ENCODE data around the gene DDX1. TPM values are rescaled to one million over a fixed set of nuclear protein-coding genes. Genes with fewer than 3 reads are reported as not detected.

Gene DDX1
- total RNA-seq, 1 donor from 2014 or later: 103 TPM

DNA sequence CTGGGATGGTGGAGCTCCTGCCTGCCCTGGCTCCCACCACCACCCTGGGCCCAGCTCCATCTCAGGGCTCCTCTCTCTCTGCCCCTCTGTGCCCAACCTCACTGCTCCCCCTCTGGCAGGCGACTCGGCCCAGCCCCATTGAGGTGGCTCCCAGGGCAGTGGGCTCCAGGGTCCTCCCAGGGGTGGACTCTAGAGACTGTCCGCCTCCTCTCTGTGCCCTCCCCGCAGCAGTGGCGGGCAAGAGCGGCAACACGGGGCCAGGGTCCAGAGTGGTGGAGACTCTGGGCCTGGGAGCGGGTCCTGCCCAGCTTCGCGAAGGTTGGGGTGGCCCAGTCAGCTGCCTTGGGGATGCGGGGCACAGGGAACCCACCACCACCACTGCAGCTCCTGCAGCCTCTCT lies 27.4 kb downstream of the DDX1 start:
- H3K27ac ChIP-seq: no peak overlapping the region
- peaks cover 24% of the 10 kb centered on the region for H3K36me3 Mint-ChIP-seq
- no peak for DNase-seq (ENCODE audit: low spot score)
- H3K27ac Mint-ChIP-seq: no peak overlapping the region
- no peak overlapping the region for H3K4me3 ChIP-seq
- H3K9me3 ChIP-seq (ENCODE audit: low read depth): no peaks in the 10 kb centered on the region
- H3K4me1 ChIP-seq: no peaks in the 10 kb centered on the region
- H2AFZ ChIP-seq (replicated peaks): no peak overlapping the region
- no peaks in the 10 kb centered on the region for H3K27me3 Mint-ChIP-seq (ENCODE audit: insufficient read depth, low read depth)
- TF ChIP-seq EZH2 (IDR thresholded peaks at IDR 0.05): no peak
- TF ChIP-seq EZH2phosphoT487 (IDR thresholded peaks at IDR 0.05): no peak
- TF ChIP-seq, protein P1, sequence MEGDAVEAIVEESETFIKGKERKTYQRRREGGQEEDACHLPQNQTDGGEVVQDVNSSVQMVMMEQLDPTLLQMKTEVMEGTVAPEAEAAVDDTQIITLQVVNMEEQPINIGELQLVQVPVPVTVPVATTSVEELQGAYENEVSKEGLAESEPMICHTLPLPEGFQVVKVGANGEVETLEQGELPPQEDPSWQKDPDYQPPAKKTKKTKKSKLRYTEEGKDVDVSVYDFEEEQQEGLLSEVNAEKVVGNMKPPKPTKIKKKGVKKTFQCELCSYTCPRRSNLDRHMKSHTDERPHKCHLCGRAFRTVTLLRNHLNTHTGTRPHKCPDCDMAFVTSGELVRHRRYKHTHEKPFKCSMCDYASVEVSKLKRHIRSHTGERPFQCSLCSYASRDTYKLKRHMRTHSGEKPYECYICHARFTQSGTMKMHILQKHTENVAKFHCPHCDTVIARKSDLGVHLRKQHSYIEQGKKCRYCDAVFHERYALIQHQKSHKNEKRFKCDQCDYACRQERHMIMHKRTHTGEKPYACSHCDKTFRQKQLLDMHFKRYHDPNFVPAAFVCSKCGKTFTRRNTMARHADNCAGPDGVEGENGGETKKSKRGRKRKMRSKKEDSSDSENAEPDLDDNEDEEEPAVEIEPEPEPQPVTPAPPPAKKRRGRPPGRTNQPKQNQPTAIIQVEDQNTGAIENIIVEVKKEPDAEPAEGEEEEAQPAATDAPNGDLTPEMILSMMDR (IDR thresholded peaks at IDR 0.05): no peak
- no peaks in the 10 kb centered on the region for H3F3A ChIP-seq (ENCODE audit: low read depth)
- H3K27me3 ChIP-seq: no peaks in the 10 kb centered on the region
- no peaks in the 10 kb centered on the region for H3K79me2 ChIP-seq (ENCODE audit: low read depth)
- no peak overlapping the region for H3K4me2 ChIP-seq
- H3K4me1 Mint-ChIP-seq: no peaks in the 10 kb centered on the region
- no peaks in the 10 kb centered on the region for H3K9me3 Mint-ChIP-seq
- H3K4me3 Mint-ChIP-seq: no peak overlapping the region
- H4K20me1 ChIP-seq (ENCODE audit: low read depth): no peaks in the 10 kb centered on the region
- peaks cover 42% of the 10 kb centered on the region for H3K36me3 ChIP-seq
- no peak overlapping the region for H3K9ac ChIP-seq

GRCh38 chr2:15619510-15619909 lies 27.8 kb downstream of the DDX1 start:
- peaks cover 28% of the 10 kb centered on the region for H3K36me3 Mint-ChIP-seq
- H3K36me3 ChIP-seq: peaks cover 46% of the 10 kb centered on the region

GRCh38 chr2:15619938-15620337 lies 28.3 kb downstream of the DDX1 start:
- Mint-ChIP-seq H3K4me1 (no peaks in the 10 kb centered on the region), H3K36me3 (peaks cover 30% of the 10 kb centered on the region), H3K27ac (no peak overlapping the region), H3K4me3 (no peak overlapping the region), H3K27me3 (ENCODE audit: insufficient read depth, low read depth) (no peaks in the 10 kb centered on the region), H3K9me3 (no peaks in the 10 kb centered on the region)
- no peaks in the 10 kb centered on the region for H3K79me2 ChIP-seq (ENCODE audit: low read depth)
- no peak overlapping the region for H3K27ac ChIP-seq
- no peak for DNase-seq (ENCODE audit: low spot score)
- no peak overlapping the region for H3K9ac ChIP-seq
- no peaks in the 10 kb centered on the region for H3K9me3 ChIP-seq (ENCODE audit: low read depth)
- H3K36me3 ChIP-seq: peaks cover 51% of the 10 kb centered on the region
- H2AFZ ChIP-seq (replicated peaks): no peak overlapping the region
- no peaks in the 10 kb centered on the region for H3K27me3 ChIP-seq
- no peaks in the 10 kb centered on the region for H3F3A ChIP-seq (ENCODE audit: low read depth)
- no peaks in the 10 kb centered on the region for H3K4me1 ChIP-seq
- no peak overlapping the region for H3K4me3 ChIP-seq
- TF ChIP-seq EZH2 (IDR thresholded peaks at IDR 0.05) (no peak), EZH2phosphoT487 (IDR thresholded peaks at IDR 0.05) (no peak)
- TF ChIP-seq, protein P1 (IDR thresholded peaks at IDR 0.05): no peak
- H3K4me2 ChIP-seq: no peak overlapping the region
- H4K20me1 ChIP-seq (ENCODE audit: low read depth): no peaks in the 10 kb centered on the region

More at GRCh38 chr2:15619510-15619909, 27.8 kb downstream of the DDX1 start:
- Histone ChIP-seq H3K9me3 (ENCODE audit: low read depth) (no peaks in the 10 kb centered on the region), H3K79me2 (ENCODE audit: low read depth) (no peaks in the 10 kb centered on the region), H3K9ac (no peak overlapping the region), H3K27ac (no peak overlapping the region), H3K4me2 (no peak overlapping the region), H2AFZ (replicated peaks) (no peak overlapping the region), H3K4me1 (no peaks in the 10 kb centered on the region), H3K4me3 (no peak overlapping the region), H4K20me1 (ENCODE audit: low read depth) (no peaks in the 10 kb centered on the region), H3F3A (ENCODE audit: low read depth) (no peaks in the 10 kb centered on the region), H3K27me3 (no peaks in the 10 kb centered on the region)
- H3K27me3 Mint-ChIP-seq (ENCODE audit: insufficient read depth, low read depth): no peaks in the 10 kb centered on the region
- H3K4me1 Mint-ChIP-seq: no peaks in the 10 kb centered on the region
- H3K27ac Mint-ChIP-seq: no peak overlapping the region
- H3K4me3 Mint-ChIP-seq: no peak overlapping the region
- TF ChIP-seq EZH2phosphoT487 (IDR thresholded peaks at IDR 0.05): no peak
- TF ChIP-seq, protein P1 (IDR thresholded peaks at IDR 0.05): no peak
- no peak for TF ChIP-seq EZH2 (IDR thresholded peaks at IDR 0.05)
- H3K9me3 Mint-ChIP-seq: no peaks in the 10 kb centered on the region
- DNase-seq (ENCODE audit: low spot score): no peak

Measured in neural progenitor cell (in vitro differentiated cells).